HG03097 (cell line): Measurements from ENCODE around the gene IBA57.
A peak's percentile ranks its signal among the peaks of the same experiment; 100 is the strongest.
"Not testable (repeated sequence)": the region's sequence is repeated elsewhere in the genome, so short reads cannot be mapped to it uniquely, and the experiment has no call there.

Experiments
- ATAC-seq: cut with Tn5 transposase; IDR thresholded peaks from one replicate; pipeline ENCODE4 v1.9.1; 2021; ENCODE audit not compliant: unreplicated experiment, low FRiP score

The IBA57 gene

GRCh38 chr1:228210712-228211530, 45.3 kb downstream of the IBA57 start:
- no peak for ATAC-seq

- ATAC-seq, result no peak
These were observed 46.2 kb downstream of the IBA57 start for GRCh38 chr1:228211531-228212414.

DNA sequence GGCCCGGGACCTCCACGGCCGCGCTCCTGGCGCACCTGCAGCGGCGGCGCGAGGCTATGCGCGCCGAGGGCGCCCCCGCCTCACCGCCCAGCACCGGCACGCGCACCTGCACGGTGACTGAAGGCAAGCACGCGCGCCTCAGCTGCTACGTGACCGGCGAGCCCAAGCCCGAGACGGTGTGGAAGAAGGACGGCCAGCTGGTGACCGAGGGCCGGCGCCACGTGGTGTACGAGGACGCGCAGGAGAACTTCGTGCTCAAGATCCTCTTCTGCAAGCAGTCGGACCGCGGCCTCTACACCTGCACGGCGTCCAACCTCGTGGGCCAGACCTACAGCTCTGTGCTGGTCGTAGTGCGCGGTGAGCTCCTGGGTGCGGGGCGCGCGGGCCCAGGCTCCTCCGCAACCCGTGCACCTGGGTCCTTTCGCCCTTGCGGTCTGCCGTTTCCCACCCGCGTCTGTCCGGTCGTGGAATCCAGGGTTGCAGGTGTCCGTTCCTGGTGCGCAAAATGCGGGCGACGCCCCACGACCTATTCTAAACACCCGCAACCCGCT, 46.9 kb downstream of the IBA57 start:
- ATAC-seq, result no peak

- ATAC-seq, result peak; percentile 86
These were observed 47.6 kb downstream of the IBA57 start for GRCh38 chr1:228212966-228213844.

GRCh38 chr1:228213917-228214808, 48.6 kb downstream of the IBA57 start:
- ATAC-seq, result no peak

DNA sequence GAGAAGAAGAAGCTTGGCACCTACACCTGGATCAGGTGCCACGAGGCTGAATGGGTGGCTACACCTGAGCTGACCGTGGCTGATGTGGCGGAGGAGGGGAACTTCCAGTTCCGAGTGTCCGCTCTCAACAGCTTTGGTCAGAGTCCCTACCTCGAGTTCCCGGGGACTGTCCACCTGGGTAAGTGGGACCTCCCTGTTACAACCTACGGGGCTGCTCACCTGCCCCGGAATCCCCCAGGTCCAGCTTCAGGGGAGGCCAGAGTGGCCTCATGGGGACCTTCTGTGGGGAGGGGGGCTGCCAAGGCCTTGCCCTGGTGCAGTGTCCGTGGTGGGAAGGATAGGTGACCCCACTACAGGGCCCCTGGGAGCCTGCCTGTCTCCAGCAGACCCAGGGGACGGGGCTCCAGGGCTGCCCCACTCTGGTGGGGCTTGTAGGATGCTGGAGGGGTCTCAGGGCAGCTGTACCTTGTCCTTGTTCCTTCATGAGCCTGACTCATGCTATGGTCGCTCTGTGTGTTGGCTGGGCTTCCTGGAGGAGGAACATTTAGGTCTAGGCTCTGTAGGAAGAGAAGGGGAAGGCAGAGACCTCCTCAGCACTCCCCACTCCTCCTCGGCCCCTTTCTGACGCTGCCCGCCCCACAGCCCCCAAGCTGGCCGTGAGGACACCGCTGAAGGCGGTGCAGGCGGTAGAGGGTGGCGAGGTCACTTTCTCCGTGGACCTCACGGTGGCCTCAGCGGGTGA, 49.5 kb downstream of the IBA57 start:
- ATAC-seq, result no peak

DNA sequence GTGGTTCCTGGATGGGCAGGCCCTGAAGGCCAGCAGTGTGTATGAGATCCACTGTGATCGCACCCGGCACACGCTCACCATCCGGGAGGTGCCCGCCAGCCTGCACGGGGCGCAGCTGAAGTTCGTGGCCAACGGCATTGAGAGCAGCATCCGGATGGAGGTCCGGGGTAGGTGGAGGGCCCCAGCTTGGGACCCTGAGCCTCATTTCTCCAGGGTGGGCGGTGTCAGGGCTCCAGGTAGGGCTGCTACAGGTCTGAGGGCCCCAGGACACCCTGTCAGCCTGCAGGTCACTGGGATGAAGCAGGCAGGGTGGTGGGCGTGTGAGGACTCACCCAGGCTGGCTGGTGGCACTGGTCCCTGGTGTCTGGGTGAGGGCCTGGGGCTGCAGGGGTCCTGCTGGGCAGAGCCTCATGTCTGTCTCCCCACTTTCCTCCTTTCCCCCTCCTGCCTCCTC, 50.1 kb downstream of the IBA57 start:
- no peak for ATAC-seq

DNA sequence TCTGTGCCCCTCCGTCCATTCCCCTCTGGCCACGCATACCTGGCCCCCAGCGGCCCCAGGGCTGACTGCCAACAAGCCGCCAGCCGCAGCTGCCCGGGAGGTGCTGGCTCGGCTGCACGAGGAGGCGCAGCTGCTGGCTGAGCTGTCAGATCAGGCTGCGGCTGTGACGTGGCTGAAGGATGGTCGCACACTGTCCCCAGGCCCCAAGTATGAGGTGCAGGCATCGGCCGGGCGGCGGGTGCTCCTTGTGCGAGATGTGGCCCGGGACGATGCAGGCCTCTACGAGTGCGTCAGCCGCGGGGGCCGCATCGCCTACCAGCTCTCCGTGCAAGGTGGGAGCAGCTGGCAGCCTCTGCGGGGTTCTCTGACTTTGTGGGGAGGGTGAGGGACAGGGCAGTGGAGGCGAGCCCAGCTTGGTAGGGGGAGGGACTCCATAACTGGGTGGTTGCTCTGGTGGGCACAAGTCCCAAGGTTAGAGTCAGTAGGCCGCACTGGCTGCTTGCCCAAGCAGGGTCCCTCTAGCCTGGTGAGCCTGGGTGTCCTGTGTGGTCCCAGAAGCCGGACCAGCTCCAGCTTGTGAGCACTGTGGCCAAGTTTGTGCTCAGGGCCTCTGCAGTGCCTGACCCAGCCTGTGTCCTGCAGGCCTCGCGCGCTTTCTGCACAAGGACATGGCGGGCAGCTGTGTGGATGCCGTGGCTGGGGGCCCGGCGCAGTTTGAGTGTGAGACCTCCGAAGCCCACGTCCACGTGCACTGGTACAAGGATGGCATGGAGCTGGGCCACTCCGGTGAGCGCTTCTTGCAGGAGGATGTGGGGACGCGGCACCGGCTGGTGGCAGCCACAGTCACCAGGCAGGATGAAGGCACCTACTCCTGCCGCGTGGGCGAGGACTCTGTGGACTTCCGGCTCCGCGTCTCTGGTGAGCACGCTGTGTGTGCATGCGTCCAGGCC, 51.0 kb downstream of the IBA57 start:
- no peak for ATAC-seq

DNA sequence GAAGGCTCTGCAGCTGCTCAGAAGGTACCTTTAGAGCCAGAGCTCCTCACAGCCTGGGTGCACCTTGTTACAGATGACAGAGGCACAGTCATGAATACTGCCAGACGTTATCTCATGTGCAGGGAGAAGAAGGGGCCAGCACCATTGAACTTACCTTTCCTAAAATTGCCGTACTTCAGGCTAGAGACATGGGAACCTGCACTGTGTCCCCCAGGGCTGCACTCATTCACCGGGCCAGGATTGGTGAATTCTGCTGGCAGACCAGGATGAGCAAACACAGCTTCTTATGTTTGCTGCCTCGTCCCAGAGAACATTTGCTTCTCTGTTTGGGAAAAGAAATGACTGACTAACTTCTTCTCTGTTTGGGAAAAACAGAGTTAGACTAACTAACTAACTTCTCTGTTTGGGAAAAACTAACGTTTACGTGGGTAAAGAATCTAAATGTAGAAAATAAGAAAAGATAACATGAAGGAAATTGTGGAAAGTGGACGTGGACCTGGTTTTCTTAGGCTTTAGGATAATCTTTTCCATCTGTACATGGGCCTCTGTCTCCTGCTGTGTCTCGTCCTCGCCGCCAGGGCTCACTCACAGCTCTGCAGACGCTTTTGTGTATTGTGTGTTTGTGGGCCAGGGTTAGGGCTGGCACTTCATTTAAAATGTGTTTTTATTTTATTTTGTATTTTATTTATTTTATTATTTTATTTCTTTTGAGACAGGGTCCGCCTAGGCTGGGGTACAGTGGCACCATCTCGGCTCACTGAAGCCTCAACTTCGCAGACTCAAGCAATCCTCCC, 52.1 kb downstream of the IBA57 start:
- ATAC-seq, result no peak

DNA sequence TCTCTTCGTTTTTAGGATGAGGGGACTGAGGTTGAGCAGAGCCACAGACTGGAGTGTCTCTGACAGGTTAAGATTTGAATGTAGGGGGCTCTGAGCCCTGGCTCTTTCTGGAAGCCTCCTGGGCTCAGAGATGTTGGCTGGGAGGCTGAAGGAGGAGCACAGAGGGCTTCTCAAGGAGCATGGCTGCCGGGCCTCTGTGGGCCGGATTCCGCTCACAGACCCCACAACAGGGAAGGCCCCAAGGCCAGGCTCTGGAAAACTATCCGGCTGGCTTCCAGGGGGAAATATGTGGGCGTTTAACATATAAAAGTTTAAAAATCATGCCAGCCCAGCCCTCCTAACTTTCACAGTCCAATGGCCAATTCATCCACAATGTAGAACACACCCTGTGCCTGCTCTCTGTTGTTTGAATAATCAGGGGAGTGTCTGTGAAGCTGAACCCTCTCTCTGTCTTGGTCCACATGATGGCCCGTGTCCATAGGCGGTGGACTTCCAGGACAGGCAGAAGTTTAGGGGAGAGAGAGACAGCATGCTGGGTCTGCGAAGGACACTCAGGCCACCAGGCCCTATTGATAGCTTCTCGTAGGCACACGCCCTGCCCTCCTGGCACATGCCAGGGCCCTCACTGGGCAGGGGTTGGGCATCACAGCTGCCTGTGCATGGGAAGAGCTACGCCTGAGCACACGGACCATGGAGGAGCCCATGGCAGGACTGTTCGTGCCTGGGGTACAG, 53.1 kb downstream of the IBA57 start:
- no peak for ATAC-seq

- ATAC-seq, result no peak
These were observed 53.8 kb downstream of the IBA57 start for GRCh38 chr1:228219245-228219961.

DNA sequence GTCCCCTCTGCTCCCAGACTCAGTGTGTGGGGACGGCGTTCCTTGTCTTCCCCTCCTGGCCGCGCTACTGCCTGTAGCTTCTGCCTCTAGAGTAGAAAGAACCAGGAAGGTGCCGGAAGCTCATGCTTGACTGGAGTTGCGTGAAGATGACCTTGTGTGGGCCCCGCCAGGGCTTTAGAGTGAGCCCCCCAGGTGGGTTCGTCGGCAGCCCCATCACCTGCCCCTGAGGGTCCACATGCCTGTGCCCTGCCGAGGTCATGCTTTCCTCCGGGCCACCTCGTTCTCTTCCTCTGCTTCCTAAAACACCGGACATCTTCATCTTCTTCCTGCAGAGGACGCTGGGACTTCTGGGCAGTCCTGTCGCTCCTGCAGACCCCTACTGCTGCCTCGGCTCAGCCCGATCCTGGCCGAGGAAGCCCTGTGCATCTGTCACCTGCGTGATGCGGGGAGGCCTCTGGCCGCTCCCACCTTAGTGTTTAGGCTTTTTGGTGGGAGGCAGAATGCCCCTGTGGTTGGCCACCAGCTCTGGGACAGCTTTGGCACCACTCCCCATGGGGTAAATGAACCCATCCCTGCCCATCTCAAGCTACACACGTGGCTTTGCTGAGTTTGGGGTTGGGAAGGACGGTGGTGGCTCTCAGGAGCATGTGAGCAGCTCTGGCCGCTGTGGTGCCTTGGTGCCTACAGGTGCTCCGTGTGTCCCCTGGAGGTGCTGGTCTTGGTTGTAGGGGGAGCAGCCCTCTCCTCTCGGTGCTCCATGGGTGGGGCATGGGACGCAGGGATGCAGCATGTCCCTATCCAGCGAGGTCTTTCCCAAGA, 54.6 kb downstream of the IBA57 start:
- ATAC-seq, result no peak

DNA sequence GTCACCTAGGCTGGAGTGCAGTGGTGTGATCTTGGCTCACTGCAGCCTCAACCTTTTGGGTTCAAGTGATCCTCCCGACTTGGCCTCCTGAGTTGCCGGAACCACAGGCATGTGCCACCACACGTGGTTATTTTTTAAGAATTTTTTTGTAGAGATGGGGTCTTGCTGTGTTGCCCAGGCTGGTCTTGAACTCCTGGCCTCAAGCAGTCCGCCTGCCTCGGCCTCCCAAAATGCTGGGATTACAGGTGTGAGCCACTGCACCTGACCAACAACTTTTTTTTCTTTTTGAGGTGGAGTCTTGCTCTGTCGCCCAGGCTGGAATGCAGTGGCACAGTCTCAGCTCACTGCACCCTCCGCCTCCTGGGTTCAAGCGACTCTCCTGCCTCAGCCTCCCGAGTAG, 55.5 kb downstream of the IBA57 start:
- not testable (repeated sequence) for ATAC-seq

DNA sequence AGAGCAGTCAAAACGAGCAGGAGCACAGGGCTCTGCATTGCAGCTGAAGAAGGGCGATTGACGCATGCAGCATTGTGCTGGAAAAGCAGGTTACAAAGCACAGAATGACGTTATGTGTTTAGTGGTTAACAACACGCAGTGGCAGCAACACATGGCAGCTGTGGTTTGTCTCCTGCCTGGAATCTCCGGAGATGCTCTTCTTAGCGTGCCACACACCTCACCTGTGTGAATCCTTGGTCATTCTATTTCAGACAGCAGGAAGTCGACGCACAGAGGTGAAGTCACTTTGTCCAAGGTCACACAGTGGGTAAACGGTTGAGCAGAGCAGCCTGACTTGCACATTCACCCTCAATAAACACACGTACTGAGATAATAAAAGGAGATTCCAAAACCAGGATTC, 56.9 kb downstream of the IBA57 start:
- no peak for ATAC-seq
